HT1080 (cell line): ENCODE measurements around the gene ZW10. TPM values are rescaled to one million over a fixed set of nuclear protein-coding genes. Genes with fewer than 3 reads are reported as not detected.

Experiments used
- DNase-seq: peaks from one replicate; pipeline ENCODE4 v3.0.0-alpha.2; 2015; ENCODE audit warnings: low read depth
- small RNA-seq: library from RNA; depleted of rRNA; stranded (forward); fragments of <200 nt; gene quantifications from one replicate; pipeline ENCODE3, GENCODE V24; 2014
- total RNA-seq: library from RNA; depleted of rRNA; stranded (reverse); fragments of >200 nt; shearing (Covaris generic); gene quantifications from 2 replicates; pipeline ENCODE4 v1.2.3, GENCODE V29; 2014; rRNA removed

ZW10 gene
- total RNA-seq, 1 experiment from 2014 or later: 33.1 TPM

DNA sequence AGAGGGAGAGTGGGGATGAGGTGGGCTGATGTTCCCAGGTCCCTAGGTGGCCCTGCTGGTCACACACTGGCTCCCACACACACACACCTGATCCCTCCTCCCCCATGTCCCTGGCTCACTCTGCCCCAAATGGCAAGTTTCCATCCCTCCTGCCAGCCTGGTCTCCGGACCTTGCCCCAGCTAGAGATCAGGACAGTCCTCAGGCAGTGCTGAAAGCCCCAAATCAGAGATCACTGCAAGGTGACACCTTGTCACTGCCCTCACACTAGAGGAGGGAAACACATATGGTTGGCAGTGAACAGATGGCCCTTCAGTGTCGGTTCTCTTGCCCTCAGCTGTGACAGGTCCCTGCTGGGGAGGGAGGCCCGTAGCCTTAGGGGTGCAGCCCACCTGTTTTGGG, 75.0 kb downstream of the ZW10 start:
- no peak for DNase-seq

DNA sequence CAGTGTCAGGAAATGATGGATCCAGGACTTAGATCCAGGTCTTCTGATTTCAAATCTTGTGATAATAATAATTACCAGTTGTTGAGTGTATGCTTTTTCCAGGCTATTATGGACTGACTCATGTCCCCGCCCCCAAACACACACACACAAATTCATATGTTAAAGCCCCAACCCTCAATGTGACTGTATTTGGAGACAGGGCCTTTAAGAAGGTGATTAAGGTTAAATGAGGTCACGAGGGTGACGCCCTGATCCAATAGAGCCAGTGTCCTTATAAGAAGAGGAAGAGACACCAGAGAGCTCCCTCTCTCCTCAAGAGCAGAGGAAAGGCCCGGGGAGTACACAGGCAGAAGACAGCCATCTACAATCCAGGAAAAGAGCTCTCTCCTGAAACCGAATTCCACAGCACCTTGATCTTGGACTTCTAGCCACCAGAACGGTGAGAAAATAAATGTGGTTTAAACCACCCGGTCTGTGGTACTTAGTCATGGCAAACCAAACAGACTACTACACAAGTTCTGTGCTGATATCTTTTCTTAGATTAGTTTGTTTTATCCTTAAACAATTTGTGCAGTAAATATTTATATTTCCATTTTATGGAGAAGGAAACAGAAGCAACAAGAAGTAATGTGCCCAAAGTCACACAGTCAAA, 75.6 kb downstream of the ZW10 start:
- DNase-seq: peak; percentile 46

DNA sequence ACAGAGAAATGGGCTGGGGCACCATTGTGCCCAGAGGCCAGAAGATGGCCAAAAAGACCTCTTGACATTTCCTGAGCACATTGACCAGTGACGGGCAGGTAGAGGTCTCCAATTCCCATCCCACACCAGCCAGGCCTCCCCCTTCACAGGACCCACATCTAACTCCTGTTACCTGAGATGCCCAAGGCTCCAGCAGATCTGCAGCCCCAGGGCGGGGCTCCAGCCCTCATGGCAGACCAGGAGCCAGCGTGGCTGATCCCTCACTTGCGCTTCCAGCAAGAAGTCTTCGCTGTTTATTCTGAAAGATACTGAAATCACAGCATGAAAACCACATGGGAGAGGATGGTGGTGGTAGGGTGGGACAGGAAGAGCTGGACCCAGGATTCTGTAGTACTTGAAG, 76.4 kb downstream of the ZW10 start:
- no peak for DNase-seq

DNA sequence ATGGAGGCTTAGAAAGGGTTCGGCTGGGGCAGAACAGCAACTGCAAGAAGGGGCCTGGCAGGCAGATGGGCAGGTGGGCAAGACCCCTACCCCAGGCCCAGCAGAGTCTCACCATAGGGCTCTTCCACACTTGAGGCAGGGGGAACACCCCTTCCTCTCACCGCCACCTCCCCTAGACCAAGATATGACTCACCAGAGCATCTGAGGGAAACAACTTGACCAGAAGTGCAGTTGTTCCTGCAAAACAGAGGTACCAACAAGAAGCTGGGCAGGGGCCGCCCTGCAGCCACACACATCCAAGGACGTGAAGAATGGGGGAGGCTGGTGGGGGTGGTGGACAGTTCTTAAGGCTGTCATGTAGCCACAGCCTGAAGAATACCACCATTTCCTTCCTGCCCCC, 78.3 kb downstream of the ZW10 start:
- no peak for DNase-seq

DNA sequence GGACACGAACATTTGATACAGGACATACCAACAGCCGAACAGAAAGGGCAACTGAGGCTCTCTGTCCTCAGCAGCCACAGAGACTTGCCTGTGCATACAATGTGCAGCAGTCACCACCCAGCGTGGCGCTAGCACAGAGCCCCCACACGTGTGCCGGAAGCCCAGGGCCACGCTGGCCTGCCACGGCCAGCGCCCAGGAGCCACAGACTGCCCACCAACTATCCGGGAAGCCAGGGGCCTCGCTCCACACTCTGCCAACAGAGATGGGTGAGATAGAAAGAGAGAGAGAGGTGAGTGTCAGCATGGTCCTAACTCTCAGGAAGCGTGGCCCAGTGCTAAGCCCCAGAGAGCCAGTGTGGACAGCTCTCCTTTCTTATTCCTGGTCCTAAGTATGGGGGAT, 79.1 kb downstream of the ZW10 start:
- no peak for DNase-seq

DNA sequence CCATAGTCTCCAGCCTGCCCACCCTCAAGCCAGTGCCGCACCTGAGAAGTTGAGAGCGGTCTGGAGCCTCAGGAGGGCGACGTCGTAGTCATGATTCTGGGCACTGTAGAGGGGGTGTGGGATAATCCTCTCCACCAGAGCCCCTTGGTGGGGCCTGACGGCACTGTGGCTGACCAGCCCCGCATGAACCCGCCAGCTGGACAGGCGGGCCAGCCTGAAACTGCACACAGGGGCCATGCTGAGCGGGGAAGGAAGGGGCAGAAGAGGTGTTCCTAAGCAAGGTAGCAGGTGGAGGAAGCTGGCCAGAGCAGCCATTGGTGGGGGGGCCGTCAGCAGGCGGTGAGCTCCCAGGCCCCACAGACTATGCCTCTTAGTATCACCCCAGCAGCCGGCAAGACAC, 80.5 kb downstream of the ZW10 start:
- DNase-seq: no peak

DNA sequence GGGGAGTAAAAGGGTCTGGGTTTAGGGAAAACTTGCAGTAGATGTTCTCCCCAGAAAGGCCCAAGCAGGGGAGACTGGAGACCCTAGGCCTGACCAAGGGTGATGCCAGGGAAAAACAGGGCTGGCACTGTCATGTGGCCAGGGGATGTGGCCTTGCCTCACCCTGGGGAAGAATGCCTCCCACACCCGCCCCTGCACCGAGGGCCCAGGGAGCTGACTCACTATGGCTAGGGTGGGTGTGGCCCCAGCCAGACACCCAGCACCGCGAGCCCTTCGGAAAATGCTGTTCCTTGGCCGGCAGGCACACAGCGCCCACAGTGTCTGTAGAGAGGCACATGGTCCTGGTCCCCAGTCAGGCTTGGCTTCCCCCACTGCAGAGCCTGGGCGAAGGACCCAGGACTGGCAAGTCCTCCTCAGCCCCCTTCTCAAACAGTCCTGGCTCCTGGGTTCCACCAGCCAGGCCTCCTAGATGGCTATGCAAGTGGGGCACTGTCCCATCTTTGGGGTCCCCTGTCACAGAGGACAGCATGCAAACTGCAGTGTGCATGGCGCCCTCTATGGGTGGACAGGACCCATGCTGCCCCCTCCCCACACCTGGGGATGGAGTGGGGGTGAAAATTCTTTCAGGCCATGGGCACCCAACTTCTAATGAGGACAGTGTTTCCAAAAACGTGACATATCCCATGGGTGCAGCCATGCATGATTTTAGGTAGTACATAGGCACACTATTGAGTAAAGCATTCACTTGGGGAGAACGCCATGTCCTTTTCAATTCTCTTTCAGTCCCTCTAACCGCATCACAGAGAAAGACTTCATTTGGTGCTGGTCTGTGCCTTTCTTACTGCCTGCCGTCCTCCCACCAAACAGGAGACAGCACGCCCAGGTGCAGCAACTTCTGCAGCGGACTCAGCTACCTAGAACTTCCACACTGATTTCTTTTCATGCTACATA, 82.6 kb downstream of the ZW10 start:
- DNase-seq: peak; percentile 96

DNA sequence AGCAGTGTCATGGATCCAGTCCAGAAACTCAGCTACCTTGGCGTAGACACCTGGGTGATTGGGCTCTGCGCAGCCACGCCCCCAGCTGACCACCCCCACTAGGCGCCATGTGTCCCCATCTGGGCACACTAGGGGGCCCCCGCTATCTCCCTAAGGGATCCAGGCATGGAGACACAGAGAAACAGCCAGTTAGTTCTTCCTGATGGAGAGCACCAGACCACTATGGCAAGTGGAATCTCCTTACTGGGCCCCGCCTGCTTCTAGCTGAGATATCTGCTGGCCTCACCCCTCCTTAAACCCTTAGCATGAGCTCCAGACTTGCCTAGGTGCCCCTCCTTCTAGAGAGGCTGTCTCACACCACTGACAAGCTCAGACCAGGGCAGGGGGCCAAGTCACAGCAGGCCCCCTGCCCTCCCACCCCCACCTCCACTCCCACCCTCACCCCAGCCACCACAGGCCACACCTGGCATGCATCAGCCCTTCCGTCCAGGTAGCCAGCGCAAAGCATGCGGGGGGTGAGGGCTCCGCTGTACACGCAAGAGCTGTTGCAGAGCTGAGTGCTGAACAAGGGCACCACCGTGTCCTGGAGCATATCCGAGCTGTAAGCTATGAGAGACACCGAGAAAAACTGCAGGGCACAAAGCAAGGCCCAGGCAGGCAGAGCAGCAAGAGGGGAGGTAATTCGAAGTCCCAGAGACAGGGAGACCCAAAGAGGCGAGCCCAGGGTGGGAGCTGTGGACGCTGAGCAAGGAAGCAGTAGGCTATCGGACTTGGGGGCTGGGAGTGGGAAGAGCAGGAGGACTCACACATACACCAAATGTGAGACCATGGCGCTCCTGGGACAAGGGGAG, 83.5 kb downstream of the ZW10 start:
- no peak for DNase-seq

DNA sequence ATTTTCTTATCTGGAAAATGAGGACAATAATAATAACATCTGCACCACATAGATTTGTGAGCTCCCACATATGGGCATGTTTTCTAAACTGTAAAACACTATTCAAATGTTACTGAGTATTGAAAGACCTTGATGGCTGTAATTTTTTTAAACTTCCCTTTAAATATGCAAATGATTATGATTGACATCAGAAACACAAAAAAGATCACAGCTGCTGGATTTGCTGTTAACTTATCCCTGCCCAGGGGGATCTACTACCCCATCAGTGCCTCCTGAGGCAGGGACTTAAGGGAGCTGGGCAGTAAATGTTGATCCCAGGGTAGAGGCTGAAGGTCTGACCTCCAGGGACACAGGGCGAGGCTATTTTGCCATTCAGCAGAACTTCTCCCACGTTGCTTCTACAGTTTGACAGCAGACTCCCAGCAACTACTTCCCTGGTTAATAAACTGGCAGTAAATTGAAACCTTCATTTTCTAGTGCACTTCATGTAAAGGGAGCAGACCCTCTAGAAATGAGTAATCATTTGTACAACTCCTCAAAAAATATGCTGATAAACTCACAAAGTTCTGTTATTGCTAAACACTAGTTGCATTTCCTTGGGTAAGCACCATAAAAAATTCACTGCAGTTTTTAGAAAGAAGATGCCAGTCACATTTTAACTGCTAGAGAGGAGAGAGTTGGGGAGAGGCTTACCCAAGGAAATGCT, 87.7 kb downstream of the ZW10 start:
- DNase-seq: no peak

DNA sequence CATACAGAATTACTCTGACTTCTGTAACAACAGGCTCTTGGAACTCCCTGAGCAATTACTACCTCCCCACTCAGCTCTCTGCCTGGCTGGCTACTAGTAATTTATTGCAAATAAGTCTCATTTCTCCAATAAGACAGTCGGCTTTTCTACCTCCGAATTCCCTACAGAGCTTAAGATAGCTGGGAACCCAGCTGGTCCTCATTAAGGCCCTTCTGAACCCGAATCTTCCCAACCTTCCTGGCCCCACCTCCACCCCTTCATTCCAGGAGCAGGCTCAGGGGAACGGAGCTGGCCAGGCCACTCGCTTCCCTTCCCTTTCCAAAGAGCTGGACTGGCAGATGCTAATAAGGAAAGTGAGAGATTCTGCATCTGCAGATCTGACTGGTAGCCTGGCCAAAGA, 89.0 kb downstream of the ZW10 start:
- DNase-seq: no peak

DNA sequence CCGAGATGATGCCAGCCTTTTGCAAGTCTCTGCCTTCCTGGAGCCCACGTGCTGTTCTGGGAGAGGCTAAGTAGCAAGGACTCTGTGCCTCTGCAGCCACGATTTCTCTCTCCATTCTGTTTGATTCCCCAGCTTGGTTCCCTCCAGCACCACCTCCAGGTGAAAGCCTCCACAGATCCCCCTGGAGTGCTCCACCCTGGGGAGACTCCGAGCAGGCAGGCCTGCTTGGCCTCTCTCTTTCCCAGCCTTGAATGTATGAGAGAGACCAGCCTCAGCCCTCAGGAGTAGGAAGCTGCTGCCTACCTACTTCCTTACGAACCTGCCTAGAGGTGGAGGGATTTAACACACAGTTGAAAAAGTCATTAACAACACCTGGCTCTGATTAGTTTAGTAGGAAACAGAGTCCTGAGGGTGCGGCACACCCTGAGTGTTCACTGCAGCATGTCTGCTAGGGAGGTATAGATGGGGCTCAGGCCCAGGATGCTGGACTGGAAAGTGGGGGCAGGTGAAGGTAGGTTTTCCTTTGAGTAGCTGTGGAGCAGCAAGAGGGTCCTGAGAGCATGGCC, 89.9 kb downstream of the ZW10 start:
- DNase-seq: no peak

Small RNAs within 50 kb of the gene (small RNA-seq; reads per million reads assigned to genes)
- gene LRRC37A13P (not detected), gene RPS29P19 (not detected)

Other genes with a start within 250 kb of the ZW10 start
- gene TMPRSS5, start 67.4 kb downstream of the ZW10 start, total RNA-seq: 0.13 and 0.14 TPM in 2 replicates
- not detected in 2 replicates for gene CLDN25, start 6.1 kb upstream of the ZW10 start, total RNA-seq
- gene USP28, start 101.9 kb upstream of the ZW10 start, total RNA-seq: 23.6 and 40.8 TPM in 2 replicates
- gene HTR3B, start 131.1 kb upstream of the ZW10 start, total RNA-seq: not detected in 2 replicates
- not detected in 2 replicates for gene HTR3A, start 201.4 kb upstream of the ZW10 start, total RNA-seq